ENCODE measurements around the gene PFKFB3. TPM values are rescaled to one million over a fixed set of nuclear protein-coding genes. Genes with fewer than 3 reads are reported as not detected.
A peak's percentile ranks its signal among the peaks of the same experiment; 100 is the strongest.

Gene PFKFB3
- total RNA-seq, 2 experiments from 2014 or later: 133 to 183 TPM

DNA sequence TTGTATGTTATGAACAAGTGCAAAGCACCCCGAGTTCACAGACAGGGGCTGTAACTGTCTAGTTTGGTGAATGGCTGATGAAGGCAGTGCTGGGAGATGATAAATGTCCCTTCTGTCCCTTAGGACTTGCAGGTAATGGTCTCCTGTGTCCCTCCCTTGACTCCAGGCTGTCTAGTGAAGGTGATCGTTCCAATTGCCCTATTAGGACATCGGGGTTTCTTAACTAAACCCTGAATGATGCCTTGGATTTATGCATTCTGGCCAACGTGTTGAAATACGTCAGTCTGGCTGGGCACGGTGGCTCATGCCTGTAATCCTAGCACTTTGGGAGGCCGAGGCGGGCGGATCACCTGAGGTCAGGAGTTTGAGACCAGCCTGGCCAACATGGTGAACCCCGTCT is 69.4 kb downstream of the PFKFB3 start:
- CTCF ChIA-PET: no interaction called here
- intact Hi-C loops (cut with DNase I, micrococcal nuclease): loop anchor here (5.0 to 10.0 kb wide), 6 partner anchors 133 to 343 kb away; partner anchors contain the start of gene PRKCQ (in 2 of the 2)
- H3K27me3 Mint-ChIP-seq: no peaks in the 10 kb centered on the region
- POLR2A ChIA-PET: no interaction called here
- DNase-seq: no peak
- no peak overlapping the region for H3K4me3 Mint-ChIP-seq
- peaks cover 84% of the 10 kb centered on the region for H3K4me1 Mint-ChIP-seq
- peak overlapping the region; percentile 92 for H3K27ac Mint-ChIP-seq
- ATAC-seq: no peak
- peaks cover 3% of the 10 kb centered on the region for H3K9me3 Mint-ChIP-seq (ENCODE audit: low read depth)
- H3K36me3 Mint-ChIP-seq (ENCODE audit: low read depth): peaks cover 20% of the 10 kb centered on the region

DNA sequence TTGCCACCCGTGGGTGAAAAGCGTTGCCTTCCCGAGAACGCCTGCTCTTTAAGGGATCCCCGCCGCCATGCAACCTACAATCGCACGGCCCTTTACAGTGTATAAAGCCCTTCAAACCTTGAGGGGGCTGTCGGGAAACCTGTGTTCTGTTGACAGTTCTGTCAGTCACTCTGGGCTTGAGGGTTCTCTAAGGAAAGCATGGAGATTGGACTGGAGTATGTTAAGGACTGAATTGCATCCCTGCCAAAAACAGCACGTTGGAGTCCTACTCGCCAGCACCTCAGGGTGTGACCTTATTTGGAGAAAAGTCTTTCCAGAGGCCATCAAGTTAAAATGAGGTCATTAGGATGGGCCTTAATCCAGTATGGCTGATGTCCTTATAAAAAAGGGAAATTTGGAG is 70.6 kb downstream of the PFKFB3 start:
- DNase-seq (no peak), ATAC-seq (no peak)
- ChIA-PET POLR2A (no interaction called here), CTCF (interaction anchor here (1.0 to 1.2 kb wide), 2 partner anchors 25 to 128 kb away, joined by 3 to 4 read pairs; no protein-coding TSS in a partner anchor)
- H3K4me1 Mint-ChIP-seq: peaks cover 80% of the 10 kb centered on the region
- peaks cover 5% of the 10 kb centered on the region for H3K9me3 Mint-ChIP-seq (ENCODE audit: low read depth)
- peaks cover 26% of the 10 kb centered on the region for H3K36me3 Mint-ChIP-seq (ENCODE audit: low read depth)
- no peaks in the 10 kb centered on the region for H3K27me3 Mint-ChIP-seq
- H3K4me3 Mint-ChIP-seq: no peak overlapping the region
- peak overlapping the region; percentile 97 for H3K27ac Mint-ChIP-seq
- intact Hi-C loops (cut with DNase I, micrococcal nuclease): loop anchor here (5.0 to 10.0 kb wide), 6 partner anchors 131 to 341 kb away; partner anchors contain the start of gene PRKCQ (in 2 of the 2)

DNA sequence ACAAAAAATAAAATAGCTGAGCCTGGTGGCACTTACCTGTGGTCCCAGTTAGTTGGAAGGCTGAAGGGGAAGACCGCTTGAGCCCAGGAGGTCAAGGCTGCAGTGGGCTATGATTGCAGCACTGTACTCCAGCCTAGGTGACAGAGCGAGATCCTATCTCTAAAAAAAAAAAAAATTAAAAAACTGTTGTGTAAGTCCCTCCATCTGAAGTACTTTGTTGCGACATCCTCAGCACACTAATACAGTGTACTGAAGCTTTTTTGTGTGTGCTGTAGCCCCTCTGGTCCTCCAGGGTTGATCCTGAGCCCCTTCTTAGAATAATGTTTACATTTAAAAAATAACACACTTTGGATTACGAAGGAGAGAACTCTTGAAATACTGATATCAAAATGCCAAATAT is 71.3 kb downstream of the PFKFB3 start:
- no peak for DNase-seq
- H3K27me3 Mint-ChIP-seq: no peaks in the 10 kb centered on the region
- H3K36me3 Mint-ChIP-seq (ENCODE audit: low read depth): peaks cover 25% of the 10 kb centered on the region
- intact Hi-C loops (cut with DNase I, micrococcal nuclease): loop anchor here (2.0 to 10.0 kb wide), 8 partner anchors 35 to 341 kb away; partner anchors contain the start of gene PRKCQ (in 2 of the 2)
- ChIA-PET POLR2A (interaction anchor here (2.4 kb wide), 1 partner anchor 74 kb away, joined by 28 read pairs; no protein-coding TSS in a partner anchor), CTCF (interaction anchor here (1.0 kb wide), 2 partner anchors 111 to 127 kb away, joined by 3 to 4 read pairs; no protein-coding TSS in a partner anchor)
- no peak overlapping the region for H3K4me3 Mint-ChIP-seq
- peaks cover 5% of the 10 kb centered on the region for H3K9me3 Mint-ChIP-seq (ENCODE audit: low read depth)
- peaks cover 78% of the 10 kb centered on the region for H3K4me1 Mint-ChIP-seq
- H3K27ac Mint-ChIP-seq: peak overlapping the region; percentile 97
- ATAC-seq: no peak

DNA sequence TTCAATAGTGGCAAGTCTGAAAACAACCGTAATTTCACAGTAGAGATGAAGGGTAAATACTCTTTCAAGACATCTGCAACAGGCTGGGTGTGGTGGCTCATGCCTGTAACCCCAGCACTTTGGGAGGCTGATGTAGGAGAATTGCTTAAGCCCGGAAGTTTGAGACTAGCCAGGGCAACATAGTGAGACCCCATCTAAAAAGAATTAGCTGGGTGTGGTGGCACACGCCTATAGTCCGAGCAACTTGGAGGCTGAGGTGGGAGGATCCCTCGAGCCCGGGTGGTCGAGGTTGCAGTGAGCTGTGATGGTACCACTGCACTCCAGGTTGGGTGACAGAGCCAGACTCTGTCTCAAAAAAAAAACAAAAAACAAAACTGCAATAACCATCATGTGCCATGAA is 71.8 kb downstream of the PFKFB3 start:
- no peak for ATAC-seq
- Mint-ChIP-seq H3K36me3 (ENCODE audit: low read depth) (peaks cover 23% of the 10 kb centered on the region), H3K9me3 (ENCODE audit: low read depth) (peaks cover 5% of the 10 kb centered on the region), H3K4me1 (peaks cover 74% of the 10 kb centered on the region), H3K27ac (peak overlapping the region; percentile 97), H3K4me3 (peak overlapping the region; percentile 70), H3K27me3 (no peaks in the 10 kb centered on the region)
- ChIA-PET CTCF (interaction anchor here (1.0 to 1.9 kb wide), 4 partner anchors 9 to 111 kb away, joined by 3 to 9 read pairs (median 4); partner anchors contain the start of gene PFKFB3), POLR2A (interaction anchor here (1.2 to 2.4 kb wide), 2 partner anchors 72 to 73 kb away, joined by 11 to 28 read pairs; partner anchors contain the start of gene PFKFB3)
- no peak for DNase-seq
- intact Hi-C loops (cut with DNase I, micrococcal nuclease): loop anchor here (2.0 to 10.0 kb wide), 8 partner anchors 36 to 340 kb away; partner anchors contain the start of gene PRKCQ (in 2 of the 2)

DNA sequence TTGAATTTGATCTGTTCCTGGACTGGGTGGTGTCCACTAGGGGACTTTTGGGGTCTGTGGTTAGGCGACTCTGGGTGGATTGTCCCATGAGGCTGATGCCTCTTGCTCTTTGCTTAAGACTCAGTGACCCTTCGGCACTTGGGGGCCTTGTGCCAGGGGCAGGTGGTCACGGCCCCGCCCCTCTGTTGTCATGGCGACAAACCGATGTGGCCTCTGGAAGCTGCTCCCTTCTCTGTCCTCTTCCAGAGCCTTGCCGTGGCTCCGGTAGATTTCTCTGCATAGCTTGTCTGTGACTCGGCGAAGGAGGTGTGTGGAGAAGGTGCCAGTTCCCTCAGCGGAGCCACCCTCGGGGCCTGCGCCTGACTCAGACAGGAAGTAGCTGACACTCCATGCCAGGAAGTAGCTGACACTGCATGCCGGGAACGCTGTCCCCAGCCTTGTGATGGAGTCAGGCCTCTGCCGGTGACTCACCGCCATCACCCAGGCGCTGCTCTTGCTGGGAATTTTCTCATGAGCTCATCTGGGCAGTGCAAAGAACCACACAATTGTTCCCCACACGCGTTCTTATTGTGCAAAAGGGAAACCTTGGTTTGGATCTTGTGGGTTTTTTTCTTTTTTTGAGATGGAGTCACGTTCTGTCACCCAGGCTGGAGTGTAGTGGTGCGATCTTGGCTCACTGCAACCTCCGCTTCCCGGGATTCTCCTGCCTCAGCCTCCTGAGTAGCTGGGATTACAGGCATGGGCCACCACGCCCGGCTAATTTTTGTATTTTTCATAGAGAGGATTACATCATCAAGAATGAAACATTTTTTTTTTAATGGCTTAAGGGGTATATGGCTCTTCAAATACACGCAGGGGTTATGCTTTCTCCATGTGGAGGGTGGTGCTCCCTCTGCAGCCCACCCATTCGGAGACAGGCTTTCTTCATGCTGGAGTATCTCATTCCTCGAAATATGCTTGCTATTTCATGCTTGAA is 72.6 kb downstream of the PFKFB3 start:
- CTCF ChIA-PET: interaction anchor here (0.6 to 1.9 kb wide), 10 partner anchors 10 to 134 kb away, joined by 3 to 9 read pairs (median 4); partner anchors contain the start of gene PFKFB3
- H3K27me3 Mint-ChIP-seq: no peaks in the 10 kb centered on the region
- H3K4me1 Mint-ChIP-seq: peaks cover 69% of the 10 kb centered on the region
- peak overlapping the region; percentile 97 for H3K27ac Mint-ChIP-seq
- peak overlapping the region; percentile 70 for H3K4me3 Mint-ChIP-seq
- intact Hi-C loops (cut with DNase I, micrococcal nuclease): loop anchor here (1.0 to 10.0 kb wide), 9 partner anchors 16 to 339 kb away; partner anchors contain the start of gene PRKCQ (in 1 of the 2)
- POLR2A ChIA-PET: interaction anchor here (0.5 to 2.4 kb wide), 11 partner anchors 20 to 301 kb away, joined by 3 to 28 read pairs (median 3); partner anchors contain the start of gene PFKFB3
- peaks cover 21% of the 10 kb centered on the region for H3K36me3 Mint-ChIP-seq (ENCODE audit: low read depth)
- ATAC-seq (peak; percentile 91), DNase-seq (peak; percentile 97)
- peaks cover 5% of the 10 kb centered on the region for H3K9me3 Mint-ChIP-seq (ENCODE audit: low read depth)

DNA sequence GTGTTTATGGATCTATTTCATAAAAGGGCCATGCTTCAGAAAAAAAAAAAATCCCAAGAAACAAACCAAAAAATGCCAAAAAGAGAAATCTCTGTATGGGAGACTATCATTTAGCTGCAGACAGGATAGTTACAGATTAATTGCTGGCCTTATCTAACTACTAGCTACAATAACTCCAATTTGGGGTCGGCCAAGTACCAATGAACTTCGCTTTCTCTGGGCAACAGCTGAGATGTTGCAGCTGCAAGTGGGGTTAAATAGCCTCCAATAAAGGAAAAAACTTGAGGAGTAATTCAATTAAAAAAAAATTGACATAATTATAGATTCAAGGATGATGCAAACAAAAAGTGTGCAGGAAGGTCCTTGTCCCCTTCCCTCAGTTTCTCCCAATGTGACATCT is 73.6 kb downstream of the PFKFB3 start:
- Mint-ChIP-seq H3K4me1 (peaks cover 60% of the 10 kb centered on the region), H3K9me3 (ENCODE audit: low read depth) (peaks cover 5% of the 10 kb centered on the region), H3K27ac (peak overlapping the region; percentile 97), H3K36me3 (ENCODE audit: low read depth) (peaks cover 17% of the 10 kb centered on the region), H3K27me3 (no peaks in the 10 kb centered on the region), H3K4me3 (no peak overlapping the region)
- ATAC-seq: no peak
- POLR2A ChIA-PET: interaction anchor here (2.4 kb wide), 1 partner anchor 71 kb away, joined by 28 read pairs; no protein-coding TSS in a partner anchor
- DNase-seq: no peak
- CTCF ChIA-PET: interaction anchor here (0.7 to 1.9 kb wide), 2 partner anchors 23 to 74 kb away, joined by 4 to 5 read pairs; partner anchors contain the start of gene PFKFB3
- intact Hi-C loops (cut with DNase I, micrococcal nuclease): loop anchor here (10.0 kb wide), 4 partner anchors 128 to 338 kb away; partner anchors contain the start of gene PRKCQ (in 1 of the 2)

DNA sequence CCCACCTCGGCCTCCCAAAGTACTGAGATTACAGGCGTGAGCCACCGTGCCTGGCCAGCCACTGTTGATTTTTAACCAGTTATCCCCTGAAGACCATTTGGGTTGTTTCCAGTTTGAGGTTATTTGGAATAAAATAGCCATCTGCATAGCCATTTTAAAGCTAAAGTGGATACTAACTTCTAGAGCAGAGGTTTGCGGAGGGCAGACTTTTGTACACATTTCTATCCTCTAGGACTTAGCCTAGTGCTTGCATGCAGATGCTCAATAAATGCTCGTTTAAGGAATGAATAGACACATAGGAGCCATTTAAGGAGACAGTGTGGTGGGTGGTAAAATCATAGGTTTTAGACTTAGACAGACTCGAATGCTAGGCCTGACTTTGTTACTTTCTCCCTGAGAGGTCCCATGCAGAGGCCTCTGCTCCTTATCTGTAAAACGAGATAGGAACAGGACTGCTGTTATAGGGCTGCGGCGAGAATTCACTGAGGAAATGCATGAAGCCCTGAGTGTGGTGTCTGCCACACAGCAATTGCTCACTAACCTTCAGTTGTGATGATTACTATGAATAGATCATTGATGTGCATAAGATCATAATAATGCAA is 75.9 kb downstream of the PFKFB3 start:
- H3K4me3 Mint-ChIP-seq: no peak overlapping the region
- H3K36me3 Mint-ChIP-seq (ENCODE audit: low read depth): peaks cover 17% of the 10 kb centered on the region

DNA sequence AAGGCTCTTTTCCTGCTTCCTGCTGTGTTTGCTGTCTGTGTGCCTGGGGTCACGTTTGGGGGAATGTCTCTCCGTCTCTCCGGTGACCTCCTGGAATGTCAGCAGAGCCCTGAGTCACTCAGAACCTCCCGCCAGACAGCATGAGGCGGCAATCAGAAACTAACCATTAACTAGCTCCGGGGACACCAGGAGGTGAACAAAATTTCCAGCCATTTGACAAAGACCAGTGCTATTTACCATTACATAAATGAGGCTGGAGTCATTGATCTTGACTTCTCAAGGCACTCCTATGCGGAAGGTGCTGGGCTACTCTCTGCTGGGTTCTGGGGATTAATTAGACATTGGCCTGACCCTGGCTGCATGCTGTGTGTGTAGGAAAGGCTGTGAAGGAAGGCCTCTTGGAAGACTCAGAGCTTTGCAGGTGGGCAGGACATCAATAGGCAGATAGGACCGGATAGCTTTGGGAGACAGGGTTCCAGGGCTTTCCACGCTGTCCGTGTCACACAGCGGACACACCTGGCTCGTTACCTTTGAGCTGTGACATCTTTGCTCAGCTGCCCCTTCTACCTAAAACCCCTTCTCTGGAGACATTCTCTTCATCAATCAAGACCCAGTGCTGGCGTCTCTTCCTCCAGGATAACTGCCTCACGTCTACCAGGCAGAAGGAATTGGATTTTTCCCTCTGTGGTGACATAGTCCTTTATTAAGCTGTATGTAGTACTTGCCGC is 77.0 kb downstream of the PFKFB3 start:
- Mint-ChIP-seq H3K27me3 (no peaks in the 10 kb centered on the region), H3K36me3 (ENCODE audit: low read depth) (peaks cover 17% of the 10 kb centered on the region), H3K4me1 (peaks cover 40% of the 10 kb centered on the region), H3K4me3 (no peak overlapping the region), H3K27ac (no peak overlapping the region), H3K9me3 (ENCODE audit: low read depth) (peaks cover 5% of the 10 kb centered on the region)
- CTCF ChIA-PET: no interaction called here
- POLR2A ChIA-PET: no interaction called here
- DNase-seq (no peak), ATAC-seq (no peak)
- intact Hi-C loops (cut with DNase I, micrococcal nuclease): loop anchor here (10.0 kb wide), 4 partner anchors 125 to 335 kb away; partner anchors contain the start of gene PRKCQ (in 1 of the 2)

More for the DNA sequence above, 75.9 kb downstream of the PFKFB3 start:
- POLR2A ChIA-PET: no interaction called here
- CTCF ChIA-PET: no interaction called here
- Mint-ChIP-seq H3K27ac (no peak overlapping the region), H3K4me1 (peaks cover 49% of the 10 kb centered on the region), H3K9me3 (ENCODE audit: low read depth) (peaks cover 5% of the 10 kb centered on the region), H3K27me3 (no peaks in the 10 kb centered on the region)
- ATAC-seq (no peak), DNase-seq (no peak)
- intact Hi-C loops (cut with DNase I, micrococcal nuclease): loop anchor here (10.0 kb wide), 4 partner anchors 126 to 336 kb away; partner anchors contain the start of gene PRKCQ (in 1 of the 2)

DNA sequence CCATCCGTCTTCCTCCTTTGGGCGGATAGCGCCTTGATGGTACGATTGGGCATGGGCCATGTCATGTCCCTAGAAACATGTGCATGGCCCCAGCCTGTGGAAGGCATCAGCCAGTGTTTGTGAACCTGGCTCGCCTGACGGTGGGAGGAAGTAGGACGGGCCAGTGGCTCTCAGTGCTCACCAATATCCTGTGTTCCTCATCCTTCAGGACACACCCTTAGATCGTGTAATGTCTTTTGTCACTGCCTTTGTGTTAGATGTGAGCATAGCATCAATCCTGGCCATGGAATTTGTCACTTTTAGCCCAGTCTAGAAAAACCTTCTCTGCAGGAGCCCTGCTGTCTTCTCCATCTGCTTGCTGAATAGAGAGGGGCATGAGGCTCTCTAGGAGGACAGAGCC is 77.6 kb downstream of the PFKFB3 start:
- peaks cover 14% of the 10 kb centered on the region for H3K36me3 Mint-ChIP-seq (ENCODE audit: low read depth)
- no peaks in the 10 kb centered on the region for H3K27me3 Mint-ChIP-seq
- H3K9me3 Mint-ChIP-seq (ENCODE audit: low read depth): peaks cover 5% of the 10 kb centered on the region
- no peak overlapping the region for H3K4me3 Mint-ChIP-seq
- intact Hi-C loops (cut with DNase I, micrococcal nuclease): no loop called here
- H3K4me1 Mint-ChIP-seq: peaks cover 34% of the 10 kb centered on the region
- DNase-seq (no peak), ATAC-seq (no peak)
- H3K27ac Mint-ChIP-seq: no peak overlapping the region
- ChIA-PET POLR2A (no interaction called here), CTCF (no interaction called here)

DNA sequence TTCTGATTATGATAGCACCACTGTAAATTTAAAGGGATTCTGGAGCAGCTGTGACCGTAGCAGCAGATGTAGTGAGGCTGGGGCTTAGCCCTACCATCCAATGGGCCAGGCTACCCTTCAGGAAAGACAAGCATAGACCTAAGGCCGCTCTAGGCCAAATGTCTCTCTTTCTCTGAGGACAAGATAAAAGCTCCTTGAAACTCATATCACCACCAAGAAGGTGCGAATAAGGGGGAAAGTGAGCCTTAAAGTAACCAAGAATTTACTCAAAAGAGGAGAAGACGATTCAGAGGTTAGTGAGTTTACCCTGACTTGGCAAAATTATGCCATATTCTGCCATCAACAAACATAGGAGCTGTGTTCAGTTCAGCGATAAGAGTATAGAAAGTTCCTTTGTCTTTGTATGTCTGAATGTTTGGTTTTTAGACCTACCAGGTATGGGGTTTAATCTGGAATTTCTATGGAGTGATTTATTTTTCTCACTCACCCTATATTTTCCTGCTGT is 79.8 kb downstream of the PFKFB3 start:
- no peak overlapping the region for H3K27ac Mint-ChIP-seq
- intact Hi-C loops (cut with DNase I, micrococcal nuclease): no loop called here
- ATAC-seq (peak; percentile 49), DNase-seq (no peak)
- CTCF ChIA-PET: interaction anchor here (1.2 kb wide), 2 partner anchors 15 to 65 kb away, joined by 3 read pairs; no protein-coding TSS in a partner anchor
- H3K9me3 Mint-ChIP-seq (ENCODE audit: low read depth): peaks cover under 1% of the 10 kb centered on the region
- no peaks in the 10 kb centered on the region for H3K27me3 Mint-ChIP-seq
- no peak overlapping the region for H3K4me3 Mint-ChIP-seq
- POLR2A ChIA-PET: no interaction called here
- H3K36me3 Mint-ChIP-seq (ENCODE audit: low read depth): peaks cover 5% of the 10 kb centered on the region
- peaks cover 15% of the 10 kb centered on the region for H3K4me1 Mint-ChIP-seq
